ENCODE results near the gene CHCHD6.

The CHCHD6 gene

GRCh38 chr3:126668450-126669401 lies 35.3 kb upstream of the CHCHD6 start:
- DNase-seq (no peak), ATAC-seq (no peak)

- DNase-seq, result no peak
- ATAC-seq, result peak; percentile 43
These were observed 32.5 kb upstream of the CHCHD6 start for GRCh38 chr3:126671521-126671920.

- DNase-seq, result no peak
- ATAC-seq, result no peak
These were observed 31.7 kb upstream of the CHCHD6 start for GRCh38 chr3:126672340-126672739.

DNA sequence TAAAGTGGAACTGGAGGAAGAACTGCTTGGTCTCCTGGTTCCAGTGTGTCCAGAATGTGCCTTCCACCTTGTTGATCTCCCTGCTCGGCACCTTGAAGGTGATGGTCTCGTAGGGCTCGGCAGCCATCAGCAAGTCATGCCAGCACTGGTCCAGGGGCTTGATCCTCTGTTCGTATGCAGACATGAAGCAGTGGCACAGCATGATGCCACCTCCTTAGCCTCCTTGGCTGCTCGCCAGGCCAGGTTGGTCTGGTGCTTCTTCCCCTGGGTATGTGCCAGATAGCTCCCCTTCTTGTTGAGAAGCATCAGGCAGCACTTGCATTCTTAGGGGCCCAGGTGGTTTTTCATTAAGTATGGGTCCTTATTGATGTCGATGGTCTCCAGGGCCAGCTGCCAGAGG lies 31.3 kb upstream of the CHCHD6 start:
- no peak for DNase-seq
- ATAC-seq, result no peak

DNA sequence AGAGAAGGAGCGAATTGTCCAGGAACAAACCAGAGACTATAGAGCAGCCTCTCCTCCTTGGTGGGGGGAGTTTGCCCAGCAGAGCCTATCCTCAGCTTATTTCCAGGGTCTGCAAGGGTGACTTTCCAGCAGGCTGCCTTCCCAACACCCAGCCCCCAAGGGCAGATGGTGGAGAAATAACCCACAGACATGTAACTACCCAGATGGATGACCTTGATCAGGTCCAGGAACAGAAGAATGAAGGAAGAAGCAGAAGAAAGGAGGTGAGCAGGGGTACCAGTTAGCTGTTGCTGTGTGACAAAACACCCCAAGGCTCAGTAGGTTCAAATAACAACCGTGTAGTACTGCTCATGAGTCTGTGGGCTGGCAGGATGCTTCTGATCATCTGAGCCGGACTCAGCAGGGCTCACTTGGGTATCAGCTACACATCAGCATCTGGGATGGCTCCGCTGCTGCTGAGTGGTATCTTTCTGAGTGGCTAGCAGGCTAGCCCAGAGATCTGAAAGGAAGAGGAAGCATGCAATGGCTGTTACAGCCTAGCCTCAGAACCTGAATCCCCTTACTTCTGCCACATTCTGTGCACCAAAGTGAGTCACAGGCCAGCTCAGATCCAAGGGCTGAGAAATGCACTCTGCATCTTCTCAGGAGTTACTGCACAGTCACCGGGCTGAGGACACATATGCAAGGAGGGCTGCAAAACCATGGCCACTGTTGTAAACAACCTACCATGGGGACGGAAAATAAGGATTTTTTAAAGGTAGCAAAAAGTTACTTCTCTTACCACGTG lies 26.9 kb upstream of the CHCHD6 start:
- ATAC-seq (no peak), DNase-seq (no peak)

DNA sequence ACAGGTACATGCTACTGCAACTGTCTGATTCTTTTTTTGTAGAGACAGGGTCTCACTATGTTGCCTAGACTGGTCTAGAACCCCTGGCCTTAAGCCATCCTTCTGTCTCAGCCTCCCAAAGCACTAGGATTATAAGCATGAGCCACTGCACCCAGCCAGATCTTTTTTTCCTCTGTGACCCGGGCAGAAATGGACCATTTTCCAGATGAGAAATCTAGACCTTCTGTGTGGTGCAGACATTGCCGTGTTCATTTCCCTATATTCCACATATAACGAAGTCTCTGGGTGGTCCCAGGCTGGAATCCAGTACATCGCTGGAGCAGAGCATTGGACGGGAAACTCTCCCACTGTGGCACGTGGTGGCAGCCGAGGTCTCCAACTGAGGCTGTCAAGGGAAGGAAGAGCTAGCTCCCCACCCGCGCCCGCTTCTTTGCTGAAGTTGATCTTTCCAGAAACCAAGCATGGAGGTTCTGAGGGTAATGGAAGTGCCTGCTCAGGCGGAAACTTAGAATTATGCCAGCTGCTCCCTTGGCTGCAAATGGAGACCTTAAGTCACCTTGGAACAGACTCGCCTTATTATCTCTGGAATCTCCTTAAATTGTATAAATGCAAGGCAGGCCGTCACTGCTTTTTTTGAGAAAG lies 26.1 kb upstream of the CHCHD6 start:
- ATAC-seq (no peak), DNase-seq (no peak)

- ATAC-seq (no peak), DNase-seq (no peak)
These were observed 25.2 kb upstream of the CHCHD6 start for GRCh38 chr3:126678693-126679317.

DNA sequence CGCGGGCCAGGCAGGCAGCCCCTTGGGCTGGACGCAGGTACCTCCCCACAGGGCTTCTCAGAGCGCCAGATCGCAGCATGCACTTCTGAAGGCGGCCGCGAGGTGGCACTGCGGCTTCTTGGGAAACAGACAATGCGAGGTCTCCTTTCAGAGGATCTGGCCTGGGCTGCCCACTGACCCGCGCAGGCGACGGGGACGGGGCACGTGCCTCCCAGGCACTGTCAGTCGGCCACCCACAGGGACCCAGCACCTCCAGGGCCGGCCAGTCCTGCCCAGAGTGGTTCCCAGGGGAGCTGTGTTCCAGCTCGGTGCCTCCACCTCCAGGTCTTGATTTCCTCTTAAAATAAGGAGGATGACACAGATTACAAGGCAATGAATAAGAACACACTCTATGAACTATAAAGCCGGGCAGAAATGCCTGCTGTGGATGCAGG lies 24.7 kb upstream of the CHCHD6 start:
- peak; percentile 80 for ATAC-seq
- peak; percentile 86 for DNase-seq

DNA sequence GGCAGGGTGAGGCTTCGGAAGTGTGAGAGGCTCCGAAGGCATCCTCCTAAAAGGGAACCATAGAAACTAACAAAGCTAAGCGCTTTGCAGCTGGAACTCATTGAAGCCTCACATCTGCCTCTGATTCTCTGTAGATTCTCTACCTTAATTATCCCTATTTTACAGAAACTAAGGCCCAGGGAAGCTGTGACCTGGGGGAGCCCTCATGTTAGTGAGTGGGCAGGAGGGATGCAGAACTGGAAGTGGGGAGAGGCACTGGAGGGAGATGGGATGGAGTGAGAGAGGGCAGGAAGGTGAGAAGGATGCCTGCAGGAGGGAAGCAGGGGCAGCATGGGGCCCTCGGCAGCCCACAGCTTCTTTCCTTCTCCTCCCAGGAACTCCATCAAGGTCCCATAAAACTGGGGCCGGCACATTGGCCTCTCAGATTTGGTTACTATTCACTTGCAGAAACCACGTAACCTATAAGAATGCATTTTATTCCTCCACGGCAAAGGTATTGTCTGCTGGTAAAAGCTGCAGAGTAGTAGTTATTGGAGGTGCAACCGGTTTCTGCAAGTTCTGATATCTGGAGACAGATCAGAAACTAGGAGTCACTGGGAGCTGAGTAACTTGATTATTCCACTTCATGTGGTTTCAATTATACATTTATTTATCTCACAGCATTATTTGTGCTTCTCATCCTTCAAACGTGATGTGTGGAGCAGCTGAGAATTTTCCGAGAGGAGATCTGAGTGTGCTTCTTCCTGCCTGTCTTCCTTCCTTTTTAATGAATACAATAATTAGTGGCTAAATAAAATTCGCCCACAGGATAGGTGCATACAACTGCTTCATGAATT lies 24.0 kb upstream of the CHCHD6 start:
- ATAC-seq (no peak), DNase-seq (no peak)

DNA sequence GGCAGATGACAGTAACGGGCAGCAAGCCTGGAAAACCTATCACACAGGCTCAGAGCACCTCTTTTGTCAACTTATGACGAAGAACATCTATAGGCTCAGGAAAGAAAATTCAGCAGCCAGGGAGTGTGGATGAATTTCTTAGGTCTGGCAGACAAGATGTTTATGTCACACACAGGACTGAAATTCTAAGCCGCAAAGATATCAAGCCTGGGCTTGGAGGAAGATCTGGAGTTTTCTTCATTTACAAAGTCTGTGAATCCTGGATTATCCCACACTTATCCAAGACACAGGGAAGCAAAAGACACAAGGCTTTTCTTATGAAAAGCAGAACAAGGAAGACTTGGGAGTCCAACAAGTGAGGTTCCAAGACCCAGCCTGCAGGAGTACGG lies 23.4 kb upstream of the CHCHD6 start:
- no peak for ATAC-seq
- no peak for DNase-seq

- DNase-seq (no peak), ATAC-seq (no peak)
These were observed 22.0 kb upstream of the CHCHD6 start for GRCh38 chr3:126682009-126682408.

GRCh38 chr3:126683069-126683468 lies 21.0 kb upstream of the CHCHD6 start:
- no peak for ATAC-seq
- no peak for DNase-seq

DNA sequence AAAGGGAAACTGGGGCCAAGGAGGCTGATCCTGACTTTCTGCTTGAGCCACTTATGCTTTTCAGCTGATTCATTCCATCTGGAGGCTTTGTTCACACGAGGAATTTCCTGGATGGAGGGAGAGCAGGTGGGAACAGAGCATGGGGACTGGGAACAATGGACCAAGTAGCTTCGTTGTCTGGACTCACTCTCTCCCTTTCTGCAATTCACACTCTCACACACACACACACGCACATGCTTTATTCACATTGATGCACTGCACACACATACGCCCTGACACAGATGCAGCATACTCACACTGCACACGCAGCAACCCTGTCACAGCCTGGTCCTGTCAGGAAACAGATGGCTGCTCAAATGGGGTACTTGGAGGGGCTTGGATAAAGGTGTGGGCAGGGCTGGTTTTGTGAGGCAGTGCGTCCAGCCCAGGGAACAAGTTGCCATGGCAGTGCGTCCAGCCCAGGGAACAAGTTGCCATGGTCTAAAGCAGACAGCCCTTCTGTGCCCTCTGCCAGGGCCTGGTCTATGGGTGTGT lies 19.8 kb upstream of the CHCHD6 start:
- ATAC-seq (no peak), DNase-seq (no peak)

DNA sequence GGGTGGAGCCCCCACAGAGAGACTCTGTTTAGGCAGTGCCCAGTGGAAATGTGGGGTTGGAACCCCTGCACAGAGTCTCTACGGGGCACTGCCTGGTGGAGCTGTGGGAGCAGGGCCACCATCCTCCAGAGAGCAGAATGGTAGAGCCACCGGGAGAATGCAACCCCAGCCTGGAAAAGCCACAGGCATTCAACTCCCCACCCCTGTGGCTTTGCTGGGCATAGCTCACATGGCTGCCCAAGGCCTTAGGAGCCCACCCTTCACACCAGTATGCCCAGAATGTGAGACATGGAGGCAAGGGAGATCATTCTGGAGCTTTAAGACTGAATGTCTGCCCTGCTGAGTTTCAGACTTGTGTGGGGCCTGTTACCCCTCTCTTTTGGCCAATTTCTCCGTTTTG lies 19.0 kb upstream of the CHCHD6 start:
- DNase-seq (no peak), ATAC-seq (no peak)

GRCh38 chr3:126685493-126685892 lies 18.5 kb upstream of the CHCHD6 start:
- ATAC-seq (no peak), DNase-seq (no peak)

DNA sequence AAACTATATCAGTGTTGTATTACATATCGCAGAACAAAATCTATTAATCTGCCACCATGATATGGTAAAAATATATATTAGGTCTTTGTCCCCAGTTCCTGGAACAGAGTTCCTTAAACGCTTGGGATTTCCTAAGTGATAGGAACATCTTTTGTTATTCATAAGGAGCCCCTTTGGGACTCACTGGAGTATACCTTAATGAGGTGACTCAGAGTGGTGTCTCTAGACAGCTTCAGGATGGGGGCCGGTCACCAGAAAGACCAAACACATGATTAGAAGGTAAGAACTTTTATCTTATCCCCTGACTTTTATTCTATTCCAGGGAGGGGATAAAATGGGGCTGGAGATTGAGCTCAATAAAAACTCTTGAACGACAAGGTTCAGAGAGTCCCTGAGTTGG lies 12.3 kb upstream of the CHCHD6 start:
- ATAC-seq (no peak), DNase-seq (no peak)

DNA sequence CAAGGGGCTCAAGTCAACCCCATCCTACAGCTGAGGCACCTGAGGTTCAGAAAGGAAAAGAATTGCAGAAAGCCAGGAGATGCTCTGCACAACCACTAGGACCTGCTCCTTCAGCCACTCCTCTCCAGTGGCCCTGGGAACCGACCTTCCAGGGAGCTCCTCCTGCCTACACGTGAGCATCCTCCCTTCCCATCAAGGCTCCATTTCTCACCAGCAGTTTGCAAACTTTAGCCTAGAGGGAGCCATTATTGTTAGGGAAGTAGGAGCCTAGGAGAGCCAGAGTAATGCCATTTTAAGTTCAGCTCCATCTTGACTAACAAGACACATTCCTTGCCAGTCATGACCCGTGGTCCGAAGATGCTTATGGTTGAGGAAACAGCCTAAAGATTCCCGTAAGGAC lies 11.2 kb upstream of the CHCHD6 start:
- ATAC-seq, result no peak

DNA sequence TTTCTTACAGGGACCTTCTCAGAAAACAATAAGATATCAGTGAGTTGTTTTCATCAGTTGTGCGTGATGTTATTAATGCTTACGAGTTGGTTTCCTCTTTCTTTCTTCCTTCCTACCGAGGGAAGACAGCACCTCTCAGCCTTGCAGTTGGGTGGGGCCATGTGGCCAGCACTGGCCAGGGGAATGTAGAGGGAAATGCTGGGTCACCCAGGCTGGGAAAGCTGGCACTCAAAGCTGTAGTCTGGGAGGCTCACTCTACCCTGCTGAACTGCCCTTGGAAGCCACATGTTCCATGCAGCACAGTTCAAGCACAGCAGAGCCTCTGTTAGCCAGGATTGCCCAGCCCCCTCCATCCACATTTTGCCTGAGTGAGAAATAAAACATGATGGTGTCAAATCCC lies 10.1 kb upstream of the CHCHD6 start:
- no peak for DNase-seq
- ATAC-seq, result no peak

More for the DNA sequence above, 11.2 kb upstream of the CHCHD6 start:
- no peak for DNase-seq

- ATAC-seq, result no peak
- DNase-seq, result no peak
These were observed 7.3 kb upstream of the CHCHD6 start for GRCh38 chr3:126696701-126697267.

GRCh38 chr3:126699011-126699410 lies 5.0 kb upstream of the CHCHD6 start:
- DNase-seq (no peak), ATAC-seq (no peak)
